GM03348 (cell line): Measurements from ENCODE around the gene TTL.
"Not testable (repeated sequence)": the region's sequence is repeated elsewhere in the genome, so short reads cannot be mapped to it uniquely, and the experiment has no call there.

Experiments
- DNase-seq: peaks from one replicate; pipeline ENCODE4 v3.0.0; 2012; ENCODE audit warnings: low spot score

TTL gene

DNA sequence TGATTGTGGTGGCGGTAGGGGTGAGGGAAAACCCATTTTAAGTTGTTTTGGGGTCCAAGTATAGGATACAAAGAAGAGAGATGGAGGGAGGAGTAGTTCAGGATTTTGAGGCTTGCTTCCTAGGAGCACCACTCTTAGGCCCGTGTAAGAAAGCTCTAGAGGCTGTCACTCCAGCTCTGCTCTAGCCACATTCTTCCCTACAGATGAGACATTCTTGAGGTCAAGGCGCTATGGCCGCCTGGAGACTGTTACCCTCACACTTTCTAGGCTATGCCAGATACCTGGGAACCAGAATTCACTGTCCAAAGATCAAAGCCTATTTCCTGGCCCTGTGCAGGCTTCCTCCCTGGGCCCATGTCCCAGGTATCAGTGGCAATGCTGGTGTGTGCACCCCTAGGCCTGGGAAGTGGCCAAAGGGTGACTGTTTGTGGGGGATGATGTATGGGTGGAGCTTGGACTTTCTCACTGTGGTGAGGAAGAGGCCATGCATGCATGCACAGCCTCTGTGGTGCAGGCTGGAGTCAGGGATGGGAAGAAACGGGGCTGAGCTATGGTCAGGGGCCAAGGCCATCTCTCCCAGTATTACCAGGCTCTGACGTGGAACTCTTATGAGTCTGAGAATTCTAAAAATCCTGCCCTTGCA, 7.0 kb upstream of the TTL start:
- peak; percentile 55 for DNase-seq

- no peak for DNase-seq
Observed at GRCh38 chr2:112476434-112476833, 5.5 kb upstream of the TTL start.

DNA sequence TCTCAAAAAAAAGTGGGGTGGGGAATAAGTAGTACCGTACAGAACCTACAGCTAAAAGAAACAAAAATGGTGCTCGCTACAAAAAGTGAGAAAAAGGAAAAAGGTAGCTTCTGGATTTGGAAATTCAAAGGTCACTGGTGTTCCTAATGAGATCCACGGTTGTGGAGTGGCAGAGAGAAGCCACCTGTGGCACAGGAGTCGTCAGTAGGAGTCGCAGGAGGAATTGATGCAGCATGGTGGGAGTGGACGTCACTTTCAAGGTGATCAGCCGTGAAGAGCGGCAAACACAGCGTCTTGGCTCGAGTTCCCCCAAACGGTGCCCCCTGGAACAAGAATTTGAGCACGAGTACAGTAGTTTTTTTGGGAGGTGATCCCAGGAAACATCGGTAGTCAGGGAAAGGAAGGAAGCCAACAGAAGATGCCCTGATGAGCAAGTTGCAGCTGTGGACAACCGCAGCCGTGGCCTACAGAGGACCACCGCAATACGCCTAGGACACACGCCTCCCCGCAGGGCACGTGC, 1.4 kb upstream of the TTL start:
- DNase-seq: no peak

DNA sequence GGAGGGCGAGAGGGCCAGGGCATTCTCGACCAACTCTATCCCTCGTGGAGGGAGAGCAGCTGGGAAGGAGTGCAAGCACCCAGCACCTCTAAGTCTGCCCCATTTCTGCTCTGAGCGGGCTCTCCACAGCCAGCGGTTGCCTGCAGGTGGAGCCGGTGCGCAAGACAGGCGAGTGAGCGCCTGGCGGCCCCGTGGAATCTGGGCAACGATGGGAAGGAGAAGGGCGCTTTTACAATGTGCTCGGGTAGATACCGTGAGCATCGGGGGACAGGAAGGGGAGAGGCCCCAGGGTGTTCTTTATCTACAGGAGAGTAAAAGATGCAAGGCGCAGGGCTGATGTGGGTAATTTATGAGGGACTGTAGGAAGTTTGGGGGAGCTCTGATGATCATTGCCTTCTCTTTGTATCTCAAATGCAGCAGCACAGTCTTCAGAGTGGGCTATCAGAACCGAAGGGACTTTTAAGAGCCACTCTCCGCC, 867 bp upstream of the TTL start:
- DNase-seq: peak; percentile 93

- peak; percentile 50 for DNase-seq
Observed at GRCh38 chr2:112482309-112483041, 519 bp downstream of the TTL start.

- DNase-seq: peak; percentile 48
Observed at GRCh38 chr2:112483042-112483473, 1.1 kb downstream of the TTL start.

DNA sequence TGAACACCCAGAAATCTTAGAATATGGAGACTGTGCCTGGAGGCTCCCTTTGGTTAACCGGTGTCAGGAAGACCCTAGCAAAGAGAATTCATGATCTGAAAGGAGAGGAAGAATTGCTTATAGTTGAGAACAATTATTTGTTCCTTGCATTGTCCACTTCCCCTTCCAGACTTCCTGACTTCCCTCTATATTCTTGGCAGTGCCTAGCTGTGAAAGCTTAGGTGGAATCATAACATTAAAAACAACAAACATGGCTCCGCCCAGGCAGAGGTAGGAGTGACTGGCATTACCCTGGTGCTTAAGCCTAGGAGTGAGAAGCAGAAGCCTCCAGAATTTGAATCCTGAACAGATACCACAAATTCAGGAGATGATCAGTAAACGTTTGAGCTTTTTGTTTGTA, 1.9 kb downstream of the TTL start:
- DNase-seq: no peak

DNA sequence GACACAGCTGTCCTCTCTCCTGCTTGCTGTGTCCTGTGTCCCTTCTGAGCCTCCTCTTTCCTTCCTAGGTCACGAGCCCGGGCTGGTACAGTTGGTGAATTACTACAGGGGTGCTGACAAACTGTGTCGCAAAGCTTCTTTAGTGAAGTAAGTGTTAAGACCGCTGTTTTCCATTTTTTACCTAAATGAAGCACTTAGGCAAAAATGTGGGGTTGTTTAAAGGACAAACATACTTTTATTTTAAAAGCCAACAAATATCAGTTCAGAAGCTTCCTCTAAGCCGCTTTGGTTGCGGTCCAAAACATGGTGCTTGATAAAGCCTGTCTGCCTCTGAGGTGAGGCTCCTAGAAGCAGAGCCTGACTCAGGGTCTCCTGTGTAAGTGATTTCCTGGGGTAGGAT, 3.9 kb downstream of the TTL start:
- no peak for DNase-seq

DNA sequence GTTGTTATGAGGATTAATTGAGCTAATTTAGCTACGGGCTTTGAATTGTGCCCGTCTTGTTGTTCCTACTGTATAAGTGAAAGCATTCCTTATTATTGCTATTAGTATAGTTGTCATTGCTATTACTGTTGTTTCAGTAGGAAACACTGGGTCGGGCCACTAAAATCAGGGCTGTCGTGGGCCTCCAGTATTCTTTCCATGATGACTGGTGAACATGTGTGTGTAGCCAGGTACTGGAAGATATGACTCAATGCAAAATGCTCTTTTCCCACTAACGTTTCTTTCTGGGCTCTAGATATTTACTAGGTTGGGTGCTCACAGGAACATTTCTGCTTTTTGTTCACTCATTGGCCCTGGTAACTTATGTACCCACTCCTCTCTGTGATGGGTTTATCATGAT, 4.9 kb downstream of the TTL start:
- no peak for DNase-seq

DNA sequence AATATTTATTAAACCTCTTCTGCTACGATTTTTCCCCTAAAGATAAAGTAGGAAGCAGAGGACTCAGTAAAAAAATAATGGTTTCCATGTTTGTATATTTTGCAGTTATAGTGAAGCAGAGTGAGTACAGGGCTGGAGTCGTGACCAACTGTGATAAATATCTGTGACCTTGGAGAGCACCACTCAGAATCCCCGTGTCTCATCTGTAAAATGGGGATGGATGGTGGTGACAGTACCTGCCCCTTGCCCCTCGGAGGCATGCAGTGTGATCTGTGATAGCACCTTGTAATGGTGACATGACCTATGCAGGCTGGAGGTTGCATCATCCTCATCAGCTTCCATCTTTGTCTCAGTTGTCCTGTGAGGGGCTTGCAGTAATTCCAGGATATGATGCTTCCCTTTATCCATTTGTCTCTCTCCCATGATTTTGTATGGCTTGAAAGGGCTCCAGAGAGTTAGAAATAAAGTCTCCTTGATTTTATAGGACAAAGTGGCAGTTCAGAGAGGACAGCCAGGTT, 5.5 kb downstream of the TTL start:
- DNase-seq: no peak

- no peak for DNase-seq
Observed at GRCh38 chr2:112488201-112488600, 6.2 kb downstream of the TTL start.

DNA sequence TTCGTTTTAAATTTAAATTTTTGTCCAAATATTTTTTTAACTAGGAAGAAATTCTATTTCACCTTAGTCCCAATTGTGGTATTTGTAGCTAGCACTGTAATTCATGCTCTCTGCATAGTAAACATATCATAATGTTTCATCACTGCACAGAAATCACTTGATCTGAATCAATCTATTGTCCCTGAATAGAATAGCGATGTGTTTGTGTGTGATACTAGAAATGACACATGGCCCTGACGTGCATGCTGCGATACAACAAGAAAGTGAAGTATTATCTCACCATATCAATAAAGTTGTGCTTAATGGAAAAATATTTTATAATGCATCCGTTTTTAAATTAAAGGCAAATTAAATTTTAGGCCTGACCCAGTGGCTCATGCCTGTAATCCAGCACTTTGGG, 10.0 kb downstream of the TTL start:
- no peak for DNase-seq

DNA sequence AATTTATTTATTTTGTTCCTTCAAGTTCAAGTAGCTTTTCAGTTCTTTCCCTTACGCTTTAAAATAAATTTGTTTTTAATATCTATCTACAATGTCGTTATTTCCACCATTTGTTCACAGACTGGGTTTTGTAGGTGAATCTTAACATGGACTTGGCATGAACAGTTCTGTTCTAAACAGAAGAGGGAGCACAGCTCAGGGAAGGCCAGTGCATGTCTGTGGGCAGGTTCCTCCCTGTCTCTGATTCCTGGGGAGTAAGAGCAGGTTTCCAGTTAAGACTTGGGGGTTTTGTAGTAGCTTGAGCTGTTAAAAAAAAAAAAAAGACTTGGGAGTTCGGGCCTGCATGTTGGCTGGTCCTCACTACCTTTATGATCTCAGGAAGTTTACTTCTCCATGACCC, 11.1 kb downstream of the TTL start:
- DNase-seq: peak; percentile 20

- peak; percentile 84 for DNase-seq
Observed at GRCh38 chr2:112493858-112494648, 12.1 kb downstream of the TTL start.

DNA sequence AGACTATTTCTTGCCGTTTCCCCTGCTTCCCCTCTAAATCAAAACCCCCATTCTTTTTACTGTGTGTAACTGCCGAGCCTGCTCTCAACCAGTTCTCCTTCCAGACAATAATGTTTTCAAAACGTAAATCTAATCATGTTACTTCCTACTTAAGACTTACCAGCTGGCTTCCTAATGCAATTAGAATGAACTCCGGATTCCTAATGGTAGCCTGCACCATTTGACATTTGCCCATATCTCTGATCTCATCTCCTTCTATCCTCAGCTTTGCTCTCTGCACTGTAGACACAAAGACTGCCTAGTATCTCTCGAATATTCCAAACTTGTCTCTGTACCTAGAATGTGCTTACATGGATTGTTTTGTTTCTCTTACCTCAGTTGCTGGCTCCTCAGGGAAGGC, 12.9 kb downstream of the TTL start:
- DNase-seq: no peak

DNA sequence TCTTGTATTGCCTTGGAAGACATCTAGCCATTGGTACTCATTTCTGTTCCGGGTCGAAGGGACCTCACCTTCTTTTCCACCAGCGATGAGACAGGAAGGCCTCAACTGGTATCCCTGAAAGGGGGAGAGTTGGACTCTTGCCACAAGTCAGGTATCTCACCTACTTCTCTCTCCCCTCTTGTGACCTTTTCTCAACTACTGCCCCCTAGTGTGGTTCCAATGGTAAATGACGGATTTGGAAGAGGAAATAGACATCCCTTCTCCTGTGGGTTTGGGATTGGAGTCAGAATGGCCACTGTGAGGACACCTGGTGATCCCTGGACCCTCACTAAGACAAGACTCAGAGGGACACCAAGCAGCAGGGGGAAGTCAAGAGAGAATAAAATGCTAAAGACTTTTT, 13.9 kb downstream of the TTL start:
- DNase-seq: not testable (repeated sequence)

GRCh38 chr2:112500850-112501484, 19.0 kb downstream of the TTL start:
- DNase-seq: peak; percentile 41

DNA sequence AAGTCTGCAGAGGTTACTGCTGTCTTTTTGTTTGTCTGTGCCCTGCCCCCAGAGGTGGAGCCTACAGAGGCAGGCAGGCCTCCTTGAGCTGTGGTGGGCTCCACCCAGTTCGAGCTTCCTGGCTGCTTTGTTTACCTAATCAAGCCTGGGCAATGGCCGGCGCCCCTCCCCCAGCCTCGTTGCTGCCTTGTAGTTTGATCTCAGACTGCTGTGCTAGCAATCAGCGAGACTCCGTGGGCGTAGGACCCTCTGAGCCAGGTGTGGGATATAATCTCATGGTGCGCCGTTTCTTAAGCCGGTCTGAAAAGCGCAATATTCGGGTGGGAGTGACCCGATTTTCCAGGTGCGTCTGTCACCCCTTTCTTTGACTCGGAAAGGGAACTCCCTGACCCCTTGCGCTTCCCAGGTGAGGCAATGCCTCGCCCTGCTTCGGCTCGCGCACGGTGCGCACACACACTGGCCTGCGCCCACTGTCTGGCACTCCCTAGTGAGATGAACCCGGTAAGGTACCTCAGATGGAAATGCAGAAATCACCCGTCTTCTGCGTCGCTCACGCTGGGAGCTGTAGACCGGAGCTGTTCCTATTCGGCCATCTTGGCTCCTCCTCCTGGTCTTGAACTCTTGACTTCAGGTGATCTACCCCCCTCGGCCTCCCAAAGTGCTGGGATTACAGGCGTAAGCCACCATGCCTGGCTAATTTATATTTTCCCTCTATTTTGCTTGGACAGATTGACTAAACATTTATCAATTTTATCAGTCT, 27.5 kb downstream of the TTL start:
- DNase-seq: not testable (repeated sequence)

- no peak for DNase-seq
Observed at GRCh38 chr2:112516801-112517200, 34.8 kb downstream of the TTL start.

GRCh38 chr2:112518807-112519206, 36.9 kb downstream of the TTL start:
- DNase-seq: no peak

GRCh38 chr2:112519506-112519905, 37.5 kb downstream of the TTL start:
- DNase-seq: no peak
